HG03378 (cell line): Measurements from ENCODE around the gene B4GALNT3.

Source experiments
- ATAC-seq: cut with Tn5 transposase; IDR thresholded peaks from one replicate; pipeline ENCODE4 v1.9.1; 2021; ENCODE audit warnings: mild to moderate bottlenecking, moderate library complexity; ENCODE audit not compliant: unreplicated experiment

The B4GALNT3 gene

GRCh38 chr12:536751-537245, 77.1 kb downstream of the B4GALNT3 start:
- no peak for ATAC-seq

DNA sequence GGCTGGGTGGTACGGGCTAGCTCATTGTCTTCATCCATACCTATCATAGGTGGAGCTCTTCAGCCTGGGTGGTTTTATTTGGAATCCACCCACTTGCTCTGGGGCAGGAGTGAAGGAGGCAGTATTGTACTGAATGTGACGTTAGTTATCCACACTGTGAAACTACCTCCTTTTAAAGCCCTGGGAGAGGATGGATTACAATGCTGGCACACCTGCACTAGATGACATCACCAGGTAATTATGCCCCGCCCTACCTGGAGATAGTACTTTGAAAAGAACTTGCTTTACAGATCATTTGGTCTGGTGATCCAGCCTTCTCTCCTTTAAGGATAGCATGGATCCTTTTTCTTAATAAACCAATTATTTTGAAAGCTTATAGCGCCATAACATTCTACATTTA, 78.0 kb downstream of the B4GALNT3 start:
- ATAC-seq: no peak

DNA sequence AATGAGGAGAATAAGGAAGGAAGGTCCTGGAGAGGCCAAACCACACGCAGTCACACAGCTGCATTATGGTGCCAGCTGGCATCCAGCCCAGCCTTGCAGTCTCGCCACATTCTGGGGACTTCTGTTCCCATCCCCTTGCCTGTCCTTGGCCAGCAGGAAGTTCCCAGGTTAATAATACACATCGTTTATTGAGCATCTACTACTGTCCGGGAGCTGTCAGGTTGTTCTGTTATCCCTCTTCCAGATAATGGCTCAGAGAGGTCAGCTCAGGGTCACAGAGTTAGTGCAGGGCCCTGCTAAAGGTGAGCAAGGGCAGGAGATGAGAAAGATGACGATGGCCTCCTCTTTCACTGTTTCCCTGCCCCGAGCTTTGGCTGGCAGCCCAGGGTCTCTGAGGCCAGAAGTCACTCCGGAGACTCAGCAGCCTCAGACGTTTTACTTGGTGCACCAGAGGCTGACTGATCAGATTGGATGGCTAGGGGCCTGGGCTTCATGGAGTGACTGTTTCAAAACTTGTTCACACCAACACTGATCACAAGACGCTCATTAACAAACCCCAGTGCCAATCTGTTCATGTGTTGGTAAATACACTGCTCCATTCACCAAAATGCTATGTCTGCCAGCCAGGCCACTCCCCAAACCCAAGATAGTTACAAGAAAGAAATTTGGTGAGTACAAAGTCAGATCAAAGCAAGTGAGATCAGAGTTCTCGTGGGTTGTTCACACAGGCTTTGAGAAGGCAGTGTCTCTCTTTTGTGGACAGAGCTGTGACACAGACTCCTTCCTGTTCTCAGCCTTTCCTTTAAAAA, 79.2 kb downstream of the B4GALNT3 start:
- no peak for ATAC-seq

GRCh38 chr12:539540-540310, 80.0 kb downstream of the B4GALNT3 start:
- no peak for ATAC-seq

DNA sequence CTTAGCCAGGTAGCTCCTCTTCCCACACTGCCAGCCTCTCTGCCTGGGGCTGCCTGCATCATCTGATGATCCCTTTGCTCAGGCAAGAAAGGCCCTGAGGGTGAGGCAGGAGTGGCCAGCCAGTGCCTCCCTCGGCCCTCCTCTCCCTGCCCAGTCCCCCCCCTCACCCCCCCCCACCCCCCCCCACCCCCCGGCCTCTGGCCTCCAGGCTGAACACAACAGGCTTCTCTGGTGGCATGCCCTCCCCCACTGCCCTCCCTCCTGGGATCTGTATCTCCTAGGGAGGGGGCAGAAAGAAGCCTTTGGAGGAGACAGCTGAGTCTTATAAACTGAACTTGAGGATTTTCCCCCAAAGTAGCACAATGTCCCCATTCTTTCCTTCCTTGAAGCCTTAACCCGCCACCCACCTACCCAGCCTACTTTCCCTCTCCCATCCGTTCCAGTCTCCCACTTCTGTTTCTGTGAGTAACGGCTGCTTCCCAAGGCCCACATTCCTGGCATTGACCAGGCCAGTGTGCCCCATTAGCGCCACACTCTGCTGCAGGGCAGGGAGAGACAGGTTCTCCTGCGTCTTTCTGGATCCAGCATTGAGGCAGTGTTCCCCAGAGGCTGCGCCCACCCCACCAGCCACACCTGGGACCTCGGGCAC, 82.1 kb downstream of the B4GALNT3 start:
- ATAC-seq: no peak

GRCh38 chr12:542395-543113, 82.8 kb downstream of the B4GALNT3 start:
- no peak for ATAC-seq

GRCh38 chr12:543114-543451, 83.3 kb downstream of the B4GALNT3 start:
- no peak for ATAC-seq

DNA sequence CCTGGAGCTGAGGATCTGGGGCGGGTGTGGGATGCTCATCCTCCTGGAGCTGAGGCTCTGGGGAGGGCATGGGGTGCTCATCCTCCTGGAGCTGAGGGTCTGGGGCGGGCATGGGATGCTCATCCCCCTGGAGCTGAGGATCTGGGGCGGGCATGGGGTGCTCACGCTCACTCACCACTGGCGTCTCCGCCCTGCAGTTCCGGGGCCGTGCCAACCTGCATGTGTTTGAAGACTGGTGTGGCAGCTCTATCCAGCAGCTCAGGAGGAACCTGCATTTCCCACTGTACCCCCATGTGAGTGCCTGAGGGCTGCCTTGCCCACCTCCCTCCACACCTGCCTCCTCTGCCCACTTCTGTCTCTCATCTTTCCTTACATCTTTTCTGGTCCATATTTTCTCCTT, 84.4 kb downstream of the B4GALNT3 start:
- ATAC-seq: no peak

- no peak for ATAC-seq
These were observed 85.3 kb downstream of the B4GALNT3 start for GRCh38 chr12:544941-545635.

- no peak for ATAC-seq
These were observed 86.1 kb downstream of the B4GALNT3 start for GRCh38 chr12:545835-546234.

GRCh38 chr12:546265-546919, 86.7 kb downstream of the B4GALNT3 start:
- no peak for ATAC-seq

- no peak for ATAC-seq
These were observed 87.4 kb downstream of the B4GALNT3 start for GRCh38 chr12:546920-547845.

DNA sequence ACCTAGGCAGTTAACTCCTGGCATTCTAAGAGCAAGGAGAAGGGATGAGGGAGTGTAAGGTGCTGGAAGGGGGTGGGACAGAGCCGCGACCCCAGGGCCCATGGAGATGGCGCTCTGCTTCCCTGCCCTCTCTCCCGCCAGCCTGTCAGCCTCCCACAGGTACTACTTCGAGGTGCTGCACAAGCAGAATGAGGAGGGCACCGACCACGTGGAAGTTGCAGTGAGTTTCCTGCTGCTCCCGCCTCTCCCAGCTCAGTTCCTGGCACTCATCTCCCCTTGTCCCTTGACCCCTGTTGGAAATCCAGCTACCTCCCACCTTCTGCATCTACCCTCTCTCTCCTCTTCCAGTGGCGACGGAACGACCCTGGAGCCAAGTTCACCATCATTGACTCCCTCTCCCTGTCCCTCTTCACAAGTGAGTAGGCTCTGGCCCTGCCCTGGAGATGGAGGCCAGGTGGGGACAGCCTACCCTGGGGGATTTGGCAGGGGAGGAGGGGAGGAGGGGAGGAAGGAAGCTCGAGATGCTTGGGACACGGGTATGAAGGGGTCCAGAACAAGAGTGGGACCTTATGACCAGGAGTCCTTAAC, 88.2 kb downstream of the B4GALNT3 start:
- no peak for ATAC-seq

- no peak for ATAC-seq
These were observed 89.8 kb downstream of the B4GALNT3 start for GRCh38 chr12:549476-550082.

- no peak for ATAC-seq
These were observed 90.9 kb downstream of the B4GALNT3 start for GRCh38 chr12:550473-551260.

DNA sequence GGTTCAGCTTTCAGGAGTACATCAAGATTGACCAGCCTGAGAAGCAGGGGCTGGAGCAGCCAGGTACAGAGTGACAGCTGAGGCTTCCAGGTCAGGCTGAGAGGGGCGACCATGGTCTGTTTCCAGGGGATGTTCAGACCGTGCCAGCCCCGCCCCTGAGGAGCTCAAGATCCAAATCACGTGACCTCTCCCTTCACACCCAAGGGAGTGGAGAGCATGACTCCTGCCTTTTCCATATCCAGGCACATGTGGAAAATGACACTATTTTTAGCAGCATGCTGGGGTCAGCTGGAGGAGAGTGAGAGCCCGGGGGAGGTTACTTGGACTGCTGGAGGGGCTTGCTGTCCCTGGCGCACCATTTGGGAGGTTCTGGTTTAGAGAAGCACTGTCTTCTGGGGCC, 92.7 kb downstream of the B4GALNT3 start:
- ATAC-seq: no peak
